Osteoblast (primary cell): ENCODE results near the gene C1QL4. TPM values are rescaled to one million over a fixed set of nuclear protein-coding genes. Genes with fewer than 3 reads are reported as not detected.

Experiments
- DNase-seq: peaks from one replicate; pipeline ENCODE4 v3.0.0; 2011; ENCODE audit warnings: low spot score, mixed read lengths; ENCODE audit not compliant: insufficient read length; ENCODE audit errors: missing footprints
- H2AFZ ChIP-seq: 2 replicates; pipeline ENCODE4 v1.6.0; 2011; ENCODE audit warnings: mild to moderate bottlenecking, low read length
- H3K27ac ChIP-seq: 2 replicates; pipeline ENCODE4 v1.5.1; 2011; ENCODE audit warnings: mild to moderate bottlenecking, low read depth, low read length, moderate library complexity
- H3K27me3 ChIP-seq: 2 replicates; pipeline ENCODE4 v1.6.0; 2012; ENCODE audit warnings: mild to moderate bottlenecking, control low read depth, inconsistent platforms, low read length, moderate library complexity; ENCODE audit not compliant: insufficient read depth
- H3K36me3 ChIP-seq: 2 replicates; pipeline ENCODE4 v1.5.1; 2011; ENCODE audit warnings: mild to moderate bottlenecking, low read length, control low read depth, moderate library complexity; ENCODE audit not compliant: insufficient read depth
- H3K4me1 ChIP-seq: 2 replicates; pipeline ENCODE4 v1.5.1; 2011; ENCODE audit warnings: mild to moderate bottlenecking, low read length, control low read depth, moderate library complexity; ENCODE audit not compliant: insufficient read depth
- H3K4me2 ChIP-seq: 2 replicates; pipeline ENCODE4 v1.6.0; 2011; ENCODE audit warnings: mild to moderate bottlenecking, low read length; ENCODE audit not compliant: insufficient read depth
- H3K4me3 ChIP-seq: fragments of 200-600 bp; sonication (generic); 3 replicates; pipeline ENCODE4 v1.5.1; 2012; ENCODE audit warnings: mild to moderate bottlenecking, low read length, inconsistent platforms; ENCODE audit not compliant: insufficient read depth
- H3K79me2 ChIP-seq: 2 replicates; pipeline ENCODE4 v1.6.0; 2012; ENCODE audit warnings: mild to moderate bottlenecking, low read length, control low read depth, inconsistent platforms; ENCODE audit not compliant: insufficient read depth
- H3K9me3 ChIP-seq: 2 replicates; pipeline ENCODE4 v1.5.1; 2011; ENCODE audit warnings: low read depth, low read length, control low read depth
- H4K20me1 ChIP-seq: 2 replicates; pipeline ENCODE4 v1.6.0; 2012; ENCODE audit warnings: mild to moderate bottlenecking, low read length, control low read depth; ENCODE audit not compliant: insufficient read depth
- total RNA-seq: library from RNA; depleted of rRNA; stranded (reverse); fragments of >200 nt; gene quantifications from 2 replicates; pipeline ENCODE4 v1.2.3, GENCODE V29; 2012
- TF ChIP-seq, protein P1 (sequence below): IDR thresholded peaks from 2 replicates; pipeline ENCODE4 v1.5.1; 2011; ENCODE audit warnings: mild to moderate bottlenecking, low read depth, low read length, moderate library complexity; ENCODE audit errors: extremely low read depth

C1QL4 gene
- total RNA-seq, 1 donor = 0.36 TPM

DNA sequence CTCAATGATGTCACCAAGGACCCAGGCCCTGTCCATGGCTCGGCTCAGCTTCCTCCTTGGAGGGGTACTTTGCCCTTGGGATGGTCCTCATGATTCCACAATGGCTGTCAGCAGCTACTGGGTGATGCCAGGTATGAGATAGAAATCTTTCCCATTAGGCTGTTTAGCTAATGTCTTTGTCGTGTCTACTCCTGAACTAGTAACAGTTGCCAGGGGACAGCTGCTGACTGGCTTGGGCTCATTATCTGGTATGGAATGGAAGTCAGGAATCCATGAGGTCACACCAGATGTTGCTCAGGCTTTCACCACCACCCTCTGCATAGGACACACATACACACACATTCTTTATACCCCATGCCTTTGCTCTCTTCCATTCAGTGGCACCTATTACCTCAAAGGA lies 32.8 kb downstream of the C1QL4 start:
- DNase-seq = peak; percentile 58
- H3K4me1 ChIP-seq = no peaks in the 10 kb centered on the region
- no peaks in the 10 kb centered on the region for H3K9me3 ChIP-seq
- TF ChIP-seq, protein P1, sequence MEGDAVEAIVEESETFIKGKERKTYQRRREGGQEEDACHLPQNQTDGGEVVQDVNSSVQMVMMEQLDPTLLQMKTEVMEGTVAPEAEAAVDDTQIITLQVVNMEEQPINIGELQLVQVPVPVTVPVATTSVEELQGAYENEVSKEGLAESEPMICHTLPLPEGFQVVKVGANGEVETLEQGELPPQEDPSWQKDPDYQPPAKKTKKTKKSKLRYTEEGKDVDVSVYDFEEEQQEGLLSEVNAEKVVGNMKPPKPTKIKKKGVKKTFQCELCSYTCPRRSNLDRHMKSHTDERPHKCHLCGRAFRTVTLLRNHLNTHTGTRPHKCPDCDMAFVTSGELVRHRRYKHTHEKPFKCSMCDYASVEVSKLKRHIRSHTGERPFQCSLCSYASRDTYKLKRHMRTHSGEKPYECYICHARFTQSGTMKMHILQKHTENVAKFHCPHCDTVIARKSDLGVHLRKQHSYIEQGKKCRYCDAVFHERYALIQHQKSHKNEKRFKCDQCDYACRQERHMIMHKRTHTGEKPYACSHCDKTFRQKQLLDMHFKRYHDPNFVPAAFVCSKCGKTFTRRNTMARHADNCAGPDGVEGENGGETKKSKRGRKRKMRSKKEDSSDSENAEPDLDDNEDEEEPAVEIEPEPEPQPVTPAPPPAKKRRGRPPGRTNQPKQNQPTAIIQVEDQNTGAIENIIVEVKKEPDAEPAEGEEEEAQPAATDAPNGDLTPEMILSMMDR = no peak
- H3K4me3 ChIP-seq = no peak overlapping the region
- no peaks in the 10 kb centered on the region for H3K79me2 ChIP-seq
- no peak overlapping the region for H2AFZ ChIP-seq
- no peaks in the 10 kb centered on the region for H3K36me3 ChIP-seq
- H3K27me3 ChIP-seq = peaks cover 23% of the 10 kb centered on the region
- no peak overlapping the region for H3K4me2 ChIP-seq
- no peak overlapping the region for H3K27ac ChIP-seq
- no peaks in the 10 kb centered on the region for H4K20me1 ChIP-seq

GRCh38 chr12:49301760-49302159 lies 35.2 kb downstream of the C1QL4 start:
- peak; percentile 23 for DNase-seq

DNA sequence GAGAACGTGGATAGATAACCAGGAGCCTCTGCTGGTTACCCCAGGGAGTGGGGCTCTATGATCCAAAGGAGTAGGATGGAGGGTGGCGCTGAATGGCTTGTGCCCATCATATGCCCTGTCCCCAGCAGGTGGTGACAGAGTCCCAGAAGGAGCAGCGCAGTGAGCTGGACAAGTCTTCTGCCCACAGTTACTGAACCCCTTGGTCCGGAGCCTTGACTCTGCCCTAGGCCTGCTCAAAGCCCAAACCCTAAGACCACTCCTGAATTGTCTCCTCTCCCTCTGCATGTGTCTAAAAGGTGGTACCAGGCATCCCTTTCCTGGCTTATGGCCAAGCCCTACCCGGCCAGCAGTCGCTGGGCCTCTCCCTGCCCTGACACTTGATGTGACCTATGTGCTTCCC lies 38.8 kb downstream of the C1QL4 start:
- H3K9me3 ChIP-seq = no peaks in the 10 kb centered on the region
- no peak overlapping the region for H2AFZ ChIP-seq
- no peaks in the 10 kb centered on the region for H3K79me2 ChIP-seq
- peaks cover 54% of the 10 kb centered on the region for H3K27me3 ChIP-seq
- no peak overlapping the region for H3K4me2 ChIP-seq
- TF ChIP-seq, protein P1 = no peak
- no peak overlapping the region for H3K27ac ChIP-seq
- no peaks in the 10 kb centered on the region for H3K4me1 ChIP-seq
- DNase-seq = peak; percentile 74
- H3K36me3 ChIP-seq = no peaks in the 10 kb centered on the region
- no peaks in the 10 kb centered on the region for H4K20me1 ChIP-seq
- H3K4me3 ChIP-seq = no peak overlapping the region

More at GRCh38 chr12:49301760-49302159, 35.2 kb downstream of the C1QL4 start:
- Histone ChIP-seq H3K79me2 (no peaks in the 10 kb centered on the region), H3K9me3 (no peaks in the 10 kb centered on the region), H4K20me1 (no peaks in the 10 kb centered on the region), H2AFZ (no peak overlapping the region), H3K4me3 (no peak overlapping the region), H3K36me3 (no peaks in the 10 kb centered on the region), H3K4me1 (no peaks in the 10 kb centered on the region), H3K27me3 (peaks cover 33% of the 10 kb centered on the region), H3K4me2 (no peak overlapping the region), H3K27ac (no peak overlapping the region)
- TF ChIP-seq, protein P1 = no peak

DNA sequence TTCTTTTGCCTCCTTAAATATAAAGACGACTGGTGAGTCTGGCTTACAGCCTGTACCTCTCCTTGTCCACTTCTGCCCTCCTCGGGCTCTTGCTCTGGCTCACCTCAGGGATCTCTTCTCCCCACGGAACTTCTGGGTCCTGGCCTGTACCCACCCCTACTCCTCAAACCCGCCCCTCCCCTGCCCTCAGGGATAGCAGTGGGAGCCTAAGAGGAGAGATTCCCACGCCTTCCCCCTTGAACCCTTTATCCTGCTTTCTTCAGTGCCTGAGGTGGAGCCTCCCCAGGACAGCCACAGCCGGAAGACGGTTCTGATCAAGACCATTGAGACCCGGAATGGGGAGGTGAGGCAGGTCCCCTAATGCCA lies 39.3 kb downstream of the C1QL4 start:
- Histone ChIP-seq H3K79me2 (no peaks in the 10 kb centered on the region), H3K36me3 (no peaks in the 10 kb centered on the region), H4K20me1 (no peaks in the 10 kb centered on the region), H3K4me3 (no peak overlapping the region), H2AFZ (no peak overlapping the region), H3K4me2 (no peak overlapping the region), H3K4me1 (no peaks in the 10 kb centered on the region), H3K27ac (no peak overlapping the region), H3K27me3 (peaks cover 54% of the 10 kb centered on the region), H3K9me3 (no peaks in the 10 kb centered on the region)
- TF ChIP-seq, protein P1 = no peak
- DNase-seq = no peak
